T-cell (primary cell): Measurements from ENCODE around the gene ORC3. TPM values are rescaled to one million over a fixed set of nuclear protein-coding genes. Genes with fewer than 3 reads are reported as not detected.
"Not testable (repeated sequence)": the region's sequence is repeated elsewhere in the genome, so short reads cannot be mapped to it uniquely, and the experiment has no call there.

ENCODE experiments used
- ATAC-seq, 4 experiments: fragments of 200-7000 bp in 3 of 4; fragments of 150-1000 bp in 1 of 4; cut with Tn5 transposase; replicated peaks in 1 of 4; 1 replicate in 3 of 4; 2 replicates in 1 of 4; pipeline ENCODE4 v1.10.0; 2021; ENCODE audit warnings: moderate library complexity in 3 of 4, mild to moderate bottlenecking in 2 of 4, moderate number of reproducible peaks in 1 of 4
- CTCF ChIA-PET, 2 donors: fragments of 300-600 bp; sonication (Branson Sonifier 250); formaldehyde crosslinking; loops; one replicate each; lab custom pipeline; 2022; ENCODE audit warnings: antibody characterized with exemption in 2 of 2; lab: Charles Lee
- POLR2A ChIA-PET, 2 donors: fragments of 300-600 bp; sonication (Branson Sonifier 250); formaldehyde crosslinking; loops; one replicate each; lab custom pipeline; 2022; ENCODE audit warnings: antibody characterized with exemption in 2 of 2; lab: Charles Lee
- DNase-seq, 35 experiments: peaks; one replicate each; pipeline versions ENCODE4 v3.0.0 to v3.0.0-alpha.2; 2013 to 2023
- H3K27ac ChIP-seq: one replicate; pipeline ENCODE4 v1.5.1; 2013; ENCODE audit warnings: low read length
- H3K27me3 ChIP-seq, 2 experiments: replicated peaks in 1 of 2; 1 replicate in 1 of 2; 2 replicates in 1 of 2; pipeline versions ENCODE4 v1.6.1 to v1.7.0; 2013; ENCODE audit warnings: low read length in 1 of 2, mixed read lengths in 1 of 2; ENCODE audit not compliant: control insufficient read depth in 2 of 2, insufficient read depth in 2 of 2; ENCODE audit errors: extremely low read depth in 1 of 2
- H3K36me3 ChIP-seq, 2 donors: 1 replicate in 1 of 2; 2 replicates in 1 of 2; pipeline versions ENCODE4 v1.6.1 to v1.7.0; 2013; ENCODE audit warnings: low read length in 1 of 2; ENCODE audit not compliant: control insufficient read depth in 2 of 2, insufficient read depth in 1 of 2; ENCODE audit errors: extremely low read depth in 1 of 2
- H3K4me1 ChIP-seq, 2 experiments: 1 replicate in 1 of 2; 2 replicates in 1 of 2; pipeline versions ENCODE4 v1.6.1 to v1.7.0; 2013; ENCODE audit warnings: low read length in 2 of 2, mixed read lengths in 1 of 2; ENCODE audit not compliant: insufficient read depth in 2 of 2, control insufficient read depth in 1 of 2; ENCODE audit errors: extremely low read depth in 1 of 2
- H3K4me3 ChIP-seq, 2 donors: 1 replicate in 1 of 2; 2 replicates in 1 of 2; pipeline versions ENCODE4 v1.5.1 to v1.7.0; 2013; ENCODE audit warnings: mild to moderate bottlenecking in 2 of 2, low read length in 1 of 2, moderate library complexity in 1 of 2; ENCODE audit not compliant: control insufficient read depth in 1 of 2; ENCODE audit errors: extremely low read depth in 1 of 2
- H3K9me3 ChIP-seq: 2 replicates; pipeline ENCODE4 v1.7.0; 2013
- H3K27ac Mint-ChIP-seq, 2 donors: one replicate each; pipeline ENCODE4 v1.8.0; 2020 to 2021; ENCODE audit warnings: mild to moderate bottlenecking in 2 of 2, mixed read lengths in 2 of 2
- H3K27me3 Mint-ChIP-seq, 2 donors: one replicate each; pipeline ENCODE4 v1.8.0; 2021 to 2022; ENCODE audit warnings: mixed read lengths in 2 of 2
- H3K36me3 Mint-ChIP-seq: one replicate; pipeline ENCODE4 v1.8.0; 2021; ENCODE audit warnings: mixed read lengths
- H3K4me1 Mint-ChIP-seq, 3 donors: one replicate each; pipeline ENCODE4 v1.8.0; 2020 to 2022; ENCODE audit warnings: mixed read lengths in 3 of 3, mild to moderate bottlenecking in 1 of 3
- H3K4me3 Mint-ChIP-seq, 3 donors: one replicate each; pipeline ENCODE4 v1.8.0; 2020 to 2022; ENCODE audit warnings: mild to moderate bottlenecking in 3 of 3, mixed read lengths in 3 of 3, moderate library complexity in 3 of 3
- H3K9me3 Mint-ChIP-seq, 3 donors: one replicate each; pipeline ENCODE4 v1.8.0; 2020 to 2022; ENCODE audit warnings: mixed read lengths in 3 of 3
- WGBS: methylation state at CpG from one replicate; pipeline ENCODE4 v1.1.5; 2013; ENCODE audit warnings: missing lambda C conversion rate; ENCODE audit not compliant: insufficient coverage; 5-methylcytosine and 5-hydroxymethylcytosine counted together
- total RNA-seq, 35 experiments: library from RNA in 6 of 35; stranded (reverse) in 6 of 35; fragments of 120-200 nt in 1 of 35; gene quantifications; one replicate each; pipeline versions ENCODE4 v1.2.1 to v1.2.4 and lab custom pipeline; 2013 to 2026

ORC3 gene
- total RNA-seq, 5 donors from 2014 or later (not counting 1 experiment from before 2014, with no cell fraction given): 15.9 to 20.9 (median 20.4) TPM

DNA sequence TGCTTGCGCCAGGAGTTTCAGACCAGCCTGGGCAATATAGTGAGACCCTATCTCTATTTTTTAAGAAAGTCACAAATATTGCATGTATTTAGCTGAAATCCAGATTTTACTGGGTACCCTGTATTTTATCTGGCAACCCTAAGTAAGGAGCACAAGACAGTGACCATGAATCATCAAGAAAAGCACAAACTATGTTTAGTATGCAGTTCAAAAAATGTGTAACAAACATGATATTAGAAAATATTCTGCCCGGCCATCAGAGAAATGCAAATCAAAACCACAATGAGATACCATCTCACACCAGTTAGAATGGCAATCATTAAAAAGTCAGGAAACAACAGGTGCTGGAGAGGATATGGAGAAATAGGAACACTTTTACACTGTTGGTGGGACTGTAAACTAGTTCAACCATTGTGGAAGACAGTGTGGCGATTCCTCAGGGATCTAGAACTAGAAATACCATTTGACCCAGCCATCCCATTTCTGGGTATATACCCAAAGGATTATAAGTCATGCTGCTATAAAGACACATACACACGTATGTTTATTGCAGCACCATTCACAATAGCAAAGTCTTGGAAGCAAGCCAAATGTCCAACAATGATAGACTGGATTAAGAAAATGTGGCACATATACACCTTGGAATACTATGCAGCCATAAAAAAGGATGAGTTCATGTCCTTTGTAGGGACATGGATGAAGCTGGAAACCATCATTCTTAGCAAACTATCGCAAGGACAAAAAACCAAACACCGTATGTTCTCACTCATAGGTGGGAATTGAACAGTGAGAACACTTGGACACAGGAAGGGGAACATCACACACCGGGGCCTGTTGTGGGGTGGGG is 118.9 kb downstream of the ORC3 start:
- ATAC-seq, H3K27me3 Mint-ChIP-seq, H3K4me3 ChIP-seq, H3K36me3 Mint-ChIP-seq, H3K27ac ChIP-seq, H3K27me3 ChIP-seq, H3K36me3 ChIP-seq, CTCF ChIA-PET, H3K4me3 Mint-ChIP-seq, DNase-seq, POLR2A ChIA-PET, H3K4me1 Mint-ChIP-seq, H3K9me3 Mint-ChIP-seq, H3K4me1 ChIP-seq, H3K9me3 ChIP-seq, H3K27ac Mint-ChIP-seq: not testable (repeated sequence)
- no CpG with 5 or more reads among the region's 7 CpGs for WGBS

DNA sequence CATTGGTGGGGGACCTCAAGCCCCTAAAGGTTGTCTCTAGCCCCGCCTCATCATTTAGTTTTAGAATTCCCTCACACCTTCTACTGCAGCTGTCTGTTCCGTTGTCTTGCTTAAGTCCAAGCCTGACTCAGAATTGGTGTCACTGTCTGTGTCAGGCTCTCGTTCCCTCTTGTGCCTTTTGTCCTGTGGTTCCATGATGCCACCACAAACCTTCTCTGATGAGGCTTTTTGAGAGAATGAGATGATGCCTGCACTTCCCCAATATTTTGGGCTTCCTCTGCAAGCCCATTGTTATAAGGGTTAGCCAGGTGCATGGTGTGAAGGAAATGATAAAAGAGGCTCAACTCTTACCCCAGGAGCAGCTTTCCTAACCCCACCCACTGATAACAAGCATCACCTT is 120.2 kb downstream of the ORC3 start:
- Histone ChIP-seq H3K9me3 (no peaks in the 10 kb centered on the region), H3K4me3 (no peak overlapping the region), H3K36me3 (no peaks in the 10 kb centered on the region), H3K27ac (no peak overlapping the region), H3K27me3 (no peaks in the 10 kb centered on the region), H3K4me1 (no peaks in the 10 kb centered on the region)
- Mint-ChIP-seq H3K4me1 (peaks cover 6 to 12% (median 9%) of the 10 kb centered on the region in 3 donors), H3K27me3 (no peaks in the 10 kb centered on the region), H3K9me3 (no peaks in the 10 kb centered on the region), H3K27ac (no peak overlapping the region), H3K36me3 (no peaks in the 10 kb centered on the region), H3K4me3 (no peak overlapping the region)
- ATAC-seq (no peak), DNase-seq (no peak)
- CTCF ChIA-PET: interaction anchor here in 1 of 2 donors (0.5 kb wide), 1 partner anchor 572 kb away, joined by 4 read pairs; no protein-coding TSS in a partner anchor
- WGBS: 86% methylated on average over 1 of the region's 3 CpGs
- POLR2A ChIA-PET: interaction anchor here in 1 of 2 donors (0.6 kb wide), 1 partner anchor 630 kb away, joined by 3 read pairs; no protein-coding TSS in a partner anchor

DNA sequence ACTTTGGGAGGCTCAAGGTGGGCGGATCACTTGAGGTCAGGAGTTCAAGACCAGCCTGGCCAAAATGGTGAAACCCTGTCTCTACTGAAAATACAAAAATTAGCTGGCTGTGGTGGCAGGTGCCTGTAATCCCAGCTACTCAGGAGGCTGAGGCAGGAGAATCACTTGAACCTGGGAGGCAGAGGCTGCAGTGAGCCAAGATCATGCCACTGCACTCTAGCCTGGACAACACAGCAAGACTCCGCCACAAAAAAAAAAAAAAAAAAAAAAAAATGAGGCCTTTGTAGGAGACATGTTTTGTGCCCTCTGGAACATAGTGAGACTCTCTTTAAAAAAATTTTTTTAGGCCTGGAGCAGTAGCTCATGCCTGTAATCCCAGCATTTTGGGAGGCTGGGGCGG is 122.8 kb downstream of the ORC3 start:
- H3K36me3 ChIP-seq, H3K4me1 Mint-ChIP-seq, H3K27ac ChIP-seq, POLR2A ChIA-PET, H3K9me3 Mint-ChIP-seq, H3K27me3 ChIP-seq, H3K27ac Mint-ChIP-seq, H3K27me3 Mint-ChIP-seq, ATAC-seq, H3K9me3 ChIP-seq, H3K4me3 ChIP-seq, H3K4me3 Mint-ChIP-seq, H3K4me1 ChIP-seq, H3K36me3 Mint-ChIP-seq, DNase-seq: not testable (repeated sequence)
- CTCF ChIA-PET: interaction anchor here (0.5 to 0.7 kb wide), 3 partner anchors 15 to 55 kb away, joined by 3 to 5 read pairs (median 4); no protein-coding TSS in a partner anchor
- WGBS: 100% methylated on average over 2 of the region's 3 CpGs

DNA sequence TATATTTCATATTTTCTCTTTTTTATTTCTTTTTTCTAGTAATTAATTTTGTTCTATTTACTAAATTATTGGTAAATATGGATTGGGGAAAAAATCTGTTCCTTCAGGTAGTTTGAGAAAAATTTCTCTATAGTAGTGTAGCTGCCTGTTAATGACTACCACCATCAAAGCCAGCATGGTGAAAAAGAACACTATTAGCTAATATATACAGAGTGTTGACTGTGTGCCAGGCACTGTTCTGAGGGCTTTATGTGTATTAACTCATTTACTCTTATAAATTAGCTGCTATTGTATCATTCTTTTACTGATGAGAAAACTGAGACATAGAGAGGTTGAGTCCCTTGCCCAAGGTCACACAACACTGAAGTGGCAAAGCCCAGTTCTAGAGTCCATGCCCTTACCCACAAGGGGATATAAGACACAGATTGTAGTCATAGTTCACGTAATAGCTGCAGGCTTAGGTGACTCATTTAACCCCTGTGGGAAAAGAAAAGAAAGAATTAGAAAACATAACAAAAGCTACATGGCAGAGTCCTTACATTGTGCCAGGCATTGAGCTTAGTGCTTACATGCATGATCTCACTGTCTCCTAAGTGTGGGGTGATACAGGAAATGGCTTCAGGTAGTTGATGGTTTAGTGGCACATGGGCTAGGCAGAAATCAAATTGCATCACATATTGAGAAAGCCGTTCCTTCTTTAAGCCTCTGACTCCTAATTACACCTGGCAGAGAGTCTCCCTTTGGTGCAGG is 124.3 kb downstream of the ORC3 start:
- DNase-seq: no peak
- CTCF ChIA-PET: interaction anchor here in 1 of 2 donors (1.0 kb wide), 1 partner anchor 9 kb away, joined by 4 read pairs; no protein-coding TSS in a partner anchor
- H3K36me3 ChIP-seq: no peaks in the 10 kb centered on the region

More for the DNA sequence above, 124.3 kb downstream of the ORC3 start:
- Histone ChIP-seq H3K9me3 (no peaks in the 10 kb centered on the region), H3K27me3 (no peaks in the 10 kb centered on the region), H3K27ac (no peak overlapping the region), H3K4me3 (no peak overlapping the region), H3K4me1 (peaks cover 0 to 8% of the 10 kb centered on the region in 2 experiments)
- no peaks in the 10 kb centered on the region for H3K9me3 Mint-ChIP-seq
- peak in 2 of 4 experiments; percentile 41 to 68 for ATAC-seq
- POLR2A ChIA-PET: interaction anchor here in 1 of 2 donors (0.6 to 1.3 kb wide), 2 partner anchors 12 to 25 kb away, joined by 3 to 4 read pairs; partner anchors contain the start of gene AKIRIN2
- peaks cover 6 to 19% (median 8%) of the 10 kb centered on the region in 3 donors for H3K4me1 Mint-ChIP-seq
- no peak overlapping the region for H3K4me3 Mint-ChIP-seq
- no peaks in the 10 kb centered on the region for H3K36me3 Mint-ChIP-seq
- H3K27me3 Mint-ChIP-seq: no peaks in the 10 kb centered on the region
- H3K27ac Mint-ChIP-seq: no peak overlapping the region
- no CpG with 5 or more reads among the region's 2 CpGs for WGBS

Other genes starting within 250 kb of the ORC3 start
- 1 to 10 TPM; 2.6 to 4.5 (median 3.3) TPM for gene C6orf163, start 245.3 kb upstream of the ORC3 start, total RNA-seq
- gene CFAP206, start 182.2 kb upstream of the ORC3 start, total RNA-seq: under 1 TPM in 1 of 5 donors, not detected in 4; 0.35 TPM
- gene SLC35A1, start 117.2 kb upstream of the ORC3 start, total RNA-seq: 10 to 100 TPM; 11.2 to 18.9 (median 18.7) TPM
- 10 to 100 TPM; 27.5 to 31.4 (median 28.4) TPM for gene RARS2, start 148 bp upstream of the ORC3 start, total RNA-seq
- gene AKIRIN2, start 112.1 kb downstream of the ORC3 start, total RNA-seq: 10 to 100 TPM; 52.5 to 81.9 (median 66.0) TPM